GM18868 (cell line): ENCODE measurements around the gene CPED1.
"Not testable (repeated sequence)": the region's sequence is repeated elsewhere in the genome, so short reads cannot be mapped to it uniquely, and the experiment has no call there.

Experiments used
- ATAC-seq: cut with Tn5 transposase; IDR thresholded peaks from one replicate; pipeline ENCODE4 v1.9.1; 2021; ENCODE audit warnings: mild to moderate bottlenecking, moderate library complexity; ENCODE audit not compliant: unreplicated experiment

The CPED1 gene

DNA sequence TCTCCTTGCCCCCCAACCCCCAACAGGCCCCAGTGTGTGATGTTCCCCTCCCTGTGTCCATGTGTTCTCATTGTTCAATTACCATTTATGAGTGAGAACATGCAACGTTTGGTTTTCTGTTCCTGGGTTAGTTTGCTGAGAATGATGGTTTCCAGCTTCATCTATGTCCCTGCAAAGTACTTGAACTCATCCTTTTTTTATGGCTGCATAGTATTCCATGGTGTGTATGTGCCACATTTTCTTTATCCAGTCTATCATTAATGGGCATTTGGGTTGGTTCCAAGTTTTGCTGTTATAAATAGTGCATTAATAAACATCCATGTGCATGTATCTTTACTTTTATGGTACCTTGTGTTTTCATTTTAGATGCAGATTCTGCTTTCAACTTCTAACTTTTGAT lies 136.9 kb downstream of the CPED1 start:
- ATAC-seq, result not testable (repeated sequence)

GRCh38 chr7:121126201-121126600 lies 137.7 kb downstream of the CPED1 start:
- no peak for ATAC-seq

- no peak for ATAC-seq
Observed at GRCh38 chr7:121126801-121127534, 138.5 kb downstream of the CPED1 start.

DNA sequence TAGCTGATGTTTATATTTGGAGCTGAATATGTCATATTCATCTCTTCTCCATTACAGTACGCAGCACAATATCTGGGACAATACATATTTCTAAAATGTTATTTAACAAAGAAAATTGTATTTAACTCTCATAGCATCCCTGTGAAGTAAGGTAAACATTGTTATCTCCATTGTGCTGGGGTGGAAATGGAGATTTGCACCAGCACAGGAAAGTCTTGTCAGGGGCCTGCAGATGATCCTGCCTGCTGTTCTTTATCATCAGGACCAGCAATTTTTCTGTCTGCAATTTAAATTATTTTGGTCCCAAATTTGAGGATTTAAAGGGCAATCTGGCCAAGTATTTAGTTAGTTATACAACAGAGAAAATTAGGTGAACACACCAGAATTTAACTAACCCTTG lies 144.4 kb downstream of the CPED1 start:
- no peak for ATAC-seq

DNA sequence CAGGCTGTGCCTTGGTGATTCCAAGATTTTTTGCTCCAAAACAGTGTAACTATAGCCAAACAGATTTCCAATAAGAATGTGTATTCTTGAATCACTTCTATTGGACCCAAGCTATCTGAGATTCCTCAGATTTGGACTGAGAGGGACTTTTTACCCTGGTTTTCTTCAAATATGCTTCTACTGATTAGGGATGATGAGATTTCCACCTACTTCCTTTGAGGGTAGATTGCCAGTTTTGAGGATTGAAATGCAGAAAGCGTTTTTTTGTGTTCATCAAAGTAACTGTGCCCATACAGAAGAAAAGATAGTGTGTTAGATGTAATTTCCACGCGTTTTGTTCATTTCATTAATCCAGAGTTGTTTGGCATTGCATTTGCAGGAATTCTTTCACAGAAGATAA lies 144.9 kb downstream of the CPED1 start:
- ATAC-seq, result no peak

GRCh38 chr7:121137580-121137979 lies 149.1 kb downstream of the CPED1 start:
- no peak for ATAC-seq

- ATAC-seq, result peak; percentile 99
Observed at GRCh38 chr7:121138262-121138933, 149.9 kb downstream of the CPED1 start.

DNA sequence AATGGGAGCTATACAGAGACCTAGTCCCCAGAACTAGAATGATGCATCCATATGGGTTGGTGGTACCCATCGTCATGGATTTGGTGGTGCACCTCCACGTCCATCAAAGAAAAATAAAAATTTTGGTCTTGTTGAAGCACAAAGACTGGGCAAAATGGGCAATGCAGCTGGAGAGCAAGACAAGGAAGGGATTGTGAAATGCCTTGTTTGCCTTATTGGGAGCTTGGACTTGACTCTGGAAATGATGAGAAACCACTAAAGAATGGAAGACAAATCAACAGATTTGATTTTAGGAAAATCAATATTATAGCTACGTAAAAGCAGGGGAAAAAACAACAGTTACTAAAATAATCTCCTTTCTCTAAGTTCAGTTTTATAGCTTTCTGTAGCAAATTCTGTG lies 150.9 kb downstream of the CPED1 start:
- no peak for ATAC-seq

GRCh38 chr7:121140790-121141189 lies 152.3 kb downstream of the CPED1 start:
- ATAC-seq, result no peak

DNA sequence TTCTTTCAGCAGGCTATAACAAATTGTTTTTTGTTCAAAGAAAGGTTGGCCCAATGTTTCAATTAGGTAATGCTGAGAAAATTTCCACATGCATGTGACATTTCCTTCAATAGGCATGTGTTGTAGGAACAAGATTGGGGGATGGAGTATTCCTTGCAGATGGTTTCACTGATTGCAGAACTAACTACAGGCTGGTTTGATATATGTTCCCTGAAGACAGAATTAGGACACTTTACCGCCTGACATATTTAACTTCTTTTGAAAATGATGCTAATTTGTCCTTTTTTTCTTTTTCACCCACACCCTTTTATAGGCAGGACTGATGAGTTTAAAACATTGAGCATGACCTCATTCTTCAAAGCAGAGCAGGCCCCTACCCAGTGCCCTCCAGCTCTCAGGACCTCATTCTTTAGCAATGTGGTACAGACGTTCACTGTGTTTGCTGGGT lies 163.3 kb downstream of the CPED1 start:
- ATAC-seq, result no peak

DNA sequence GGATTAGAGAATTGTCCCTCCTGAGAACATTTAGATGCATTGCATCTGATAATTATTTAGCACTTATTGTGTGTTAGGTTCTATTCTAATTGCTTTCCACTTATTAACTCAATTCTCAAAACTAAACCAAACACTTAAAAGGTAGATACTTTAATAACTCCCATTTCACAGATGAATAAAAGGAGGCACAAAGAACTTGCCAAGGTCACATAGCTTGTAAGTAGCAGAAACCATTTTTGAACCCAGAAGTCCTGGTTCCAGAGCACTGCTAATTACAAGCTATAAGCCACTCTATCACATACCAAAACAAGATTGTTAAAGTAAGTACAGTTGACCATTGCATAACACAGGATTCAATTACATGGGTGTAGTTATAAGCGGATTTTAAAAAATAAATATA lies 164.9 kb downstream of the CPED1 start:
- ATAC-seq, result no peak

DNA sequence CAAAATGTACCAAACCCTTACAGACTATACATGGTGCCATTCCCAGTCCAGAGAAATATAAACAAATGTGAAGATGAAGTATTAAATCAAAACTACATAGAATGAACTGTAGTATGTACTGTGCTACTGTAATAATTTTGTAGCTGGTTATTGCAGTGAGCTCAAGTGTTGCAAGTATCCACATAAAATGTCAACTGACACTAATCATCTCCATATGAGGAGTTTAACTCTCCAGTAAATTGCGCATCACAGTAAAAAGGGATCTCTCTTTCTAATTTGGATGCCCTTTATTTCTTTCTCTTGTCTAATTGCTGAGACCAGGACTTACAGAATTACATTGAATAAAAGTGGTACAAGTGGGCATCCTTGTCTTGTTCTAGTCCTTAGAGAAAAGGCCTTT lies 165.5 kb downstream of the CPED1 start:
- no peak for ATAC-seq

DNA sequence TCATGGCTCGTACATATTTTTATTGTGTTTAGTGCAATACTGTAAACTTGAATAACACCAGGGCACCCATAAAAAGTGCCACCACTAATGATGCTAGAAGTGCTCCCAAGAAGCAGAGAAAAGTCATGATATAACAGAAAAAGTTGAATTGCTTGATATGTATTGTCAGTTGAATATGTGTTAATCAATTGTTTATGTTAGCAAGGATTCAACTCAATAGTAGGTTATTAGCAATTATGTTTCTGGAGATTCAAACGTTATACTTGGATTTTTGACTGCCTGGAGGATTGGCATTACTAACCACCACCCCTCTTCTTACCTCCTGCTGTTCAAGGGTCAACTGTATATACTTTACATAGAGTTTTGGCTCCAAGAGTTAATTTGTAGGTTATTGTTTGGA lies 168.3 kb downstream of the CPED1 start:
- no peak for ATAC-seq

DNA sequence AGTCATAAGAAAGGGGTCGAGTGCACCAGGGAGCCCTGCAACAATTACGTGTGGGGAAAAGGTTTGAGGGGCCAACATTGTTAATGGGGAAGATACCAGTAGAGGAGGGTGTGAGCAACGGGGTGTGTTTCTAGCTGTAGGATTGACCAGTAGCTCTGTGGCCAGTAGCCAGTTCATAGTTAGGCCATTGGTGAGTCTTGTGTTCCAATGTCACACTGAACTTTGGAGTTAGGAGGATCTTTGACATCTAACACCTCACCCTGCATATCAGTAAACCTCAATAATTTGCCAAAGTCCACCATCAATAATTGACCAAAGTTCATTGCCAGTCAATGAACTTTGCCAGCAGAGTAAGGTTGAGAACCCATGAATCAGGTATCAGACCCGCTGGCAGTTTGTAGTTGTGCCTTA lies 168.8 kb downstream of the CPED1 start:
- no peak for ATAC-seq

DNA sequence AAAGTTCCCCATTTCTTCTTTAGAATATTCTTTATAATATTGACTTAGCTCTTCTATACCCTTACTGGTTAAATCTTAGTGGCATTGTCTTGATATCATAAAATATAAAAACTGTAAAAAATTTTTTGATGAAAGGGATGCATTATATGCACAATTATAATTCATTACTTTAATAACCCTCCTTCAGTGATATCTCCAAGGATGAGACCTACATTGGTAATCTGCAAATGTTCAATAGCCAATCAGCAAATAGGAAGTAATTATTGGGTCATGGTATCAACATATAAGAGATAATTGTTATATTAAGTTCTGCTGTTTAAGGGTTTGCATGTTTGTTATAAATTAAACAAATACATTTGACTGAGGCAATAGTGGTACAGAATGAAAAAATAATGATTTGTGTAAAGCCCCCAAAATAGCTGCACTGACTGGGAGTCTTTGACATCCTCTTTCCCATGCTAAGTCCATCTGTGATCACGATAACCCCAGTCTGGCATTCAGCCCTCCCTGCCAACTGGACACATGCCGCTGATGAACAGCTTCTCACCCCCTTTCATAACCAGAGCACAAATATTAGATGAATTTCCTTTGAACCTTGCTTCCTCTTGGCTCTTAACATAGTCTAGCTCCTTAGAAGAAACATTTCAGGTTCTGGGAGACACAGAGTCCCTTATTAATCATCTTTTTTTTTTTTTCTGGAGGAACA lies 169.5 kb downstream of the CPED1 start:
- no peak for ATAC-seq

DNA sequence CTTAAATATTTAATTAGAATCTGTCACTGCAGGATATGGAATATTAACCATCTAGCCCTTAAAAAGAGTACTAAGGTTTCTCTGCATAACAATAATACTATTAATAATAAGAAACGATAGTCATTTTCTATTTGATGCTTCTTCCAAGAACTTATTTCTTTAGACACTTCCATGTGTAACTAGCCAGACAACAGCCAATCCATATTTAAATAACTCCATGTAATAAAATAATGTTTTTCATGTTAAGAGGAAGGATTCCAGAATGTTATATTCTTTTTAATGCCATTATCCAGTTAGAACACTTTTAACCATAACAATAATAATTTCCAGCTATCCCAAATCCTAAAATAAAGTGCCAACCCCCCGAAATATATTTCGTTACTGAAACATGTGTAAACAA lies 170.2 kb downstream of the CPED1 start:
- ATAC-seq, result no peak

GRCh38 chr7:121159553-121159952 lies 171.0 kb downstream of the CPED1 start:
- ATAC-seq, result no peak

- ATAC-seq, result no peak
Observed at GRCh38 chr7:121160150-121161008, 171.9 kb downstream of the CPED1 start.

- ATAC-seq, result peak; percentile 45
Observed at GRCh38 chr7:121163699-121164098, 175.2 kb downstream of the CPED1 start.

DNA sequence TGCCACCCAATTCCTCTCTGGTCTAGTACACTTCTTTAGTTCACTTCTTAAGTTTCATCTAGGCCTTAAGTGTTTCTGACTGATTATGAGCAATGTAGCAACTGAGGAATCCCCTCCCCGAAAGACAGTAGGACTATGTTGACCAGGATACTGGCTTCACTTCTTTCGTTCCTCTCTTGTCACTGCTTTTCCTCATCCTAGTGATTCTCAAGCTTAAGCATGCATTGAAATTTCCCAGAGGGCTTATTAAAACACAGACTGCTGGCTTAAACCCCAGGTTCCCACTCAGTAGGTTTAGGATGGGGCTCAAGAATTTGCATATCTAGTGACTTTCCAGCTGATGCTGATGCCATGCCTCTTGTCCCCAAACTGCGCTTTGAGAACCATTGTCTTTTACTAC lies 175.7 kb downstream of the CPED1 start:
- ATAC-seq, result peak; percentile 29

DNA sequence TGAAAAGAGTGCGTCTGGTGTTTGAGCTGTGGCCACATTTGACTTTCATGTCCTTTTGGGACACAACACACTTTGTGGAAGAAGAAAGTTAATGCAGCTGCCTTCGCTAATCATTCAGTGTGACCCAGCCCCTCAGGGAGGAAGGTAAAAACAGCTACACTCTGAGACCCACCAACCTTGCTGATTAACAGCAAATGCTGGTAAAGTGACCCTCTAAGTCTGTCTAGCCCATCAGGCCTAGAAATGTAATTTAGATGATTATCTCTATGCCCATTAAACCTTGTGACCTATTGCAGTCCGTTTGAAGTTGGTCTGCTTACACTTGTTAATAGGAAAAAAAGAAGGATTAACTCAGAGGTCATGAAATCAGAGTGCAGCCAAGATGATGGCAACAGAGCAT lies 178.4 kb downstream of the CPED1 start:
- ATAC-seq, result no peak
